ENCODE data around the gene GMCL1. TPM values are rescaled to one million over a fixed set of nuclear protein-coding genes. Genes with fewer than 3 reads are reported as not detected.
A peak's percentile ranks its signal among the peaks of the same experiment; 100 is the strongest.

GMCL1 gene
- total and polyA plus RNA-seq, 2 of the 13 experiments (the other 11 are each of a cell fraction or from before 2014, with no cell fraction given): 18.7 to 24.0 TPM

- TF ChIP-seq ZNF652 (CRISPR knock-in tag; IDR thresholded peaks at IDR 0.05; ENCODE audit: borderline replicate concordance, low read depth): peak; percentile 43; the same call in 1 of the 2 replicates
- no peak for TF ChIP-seq DPF2 (CRISPR knock-in tag; IDR thresholded peaks at IDR 0.05; ENCODE audit: borderline replicate concordance, low read depth)
- no peak for TF ChIP-seq TBX3 (IDR thresholded peaks at IDR 0.05; ENCODE audit: borderline replicate concordance)
- TF ChIP-seq KDM6A (CRISPR knock-in tag; IDR thresholded peaks at IDR 0.05; ENCODE audit: low read depth): no peak
- TF ChIP-seq, protein P1, sequence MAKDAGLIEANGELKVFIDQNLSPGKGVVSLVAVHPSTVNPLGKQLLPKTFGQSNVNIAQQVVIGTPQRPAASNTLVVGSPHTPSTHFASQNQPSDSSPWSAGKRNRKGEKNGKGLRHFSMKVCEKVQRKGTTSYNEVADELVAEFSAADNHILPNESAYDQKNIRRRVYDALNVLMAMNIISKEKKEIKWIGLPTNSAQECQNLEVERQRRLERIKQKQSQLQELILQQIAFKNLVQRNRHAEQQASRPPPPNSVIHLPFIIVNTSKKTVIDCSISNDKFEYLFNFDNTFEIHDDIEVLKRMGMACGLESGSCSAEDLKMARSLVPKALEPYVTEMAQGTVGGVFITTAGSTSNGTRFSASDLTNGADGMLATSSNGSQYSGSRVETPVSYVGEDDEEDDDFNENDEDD (CRISPR knock-in tag; IDR thresholded peaks at IDR 0.05; ENCODE audit: borderline replicate concordance): peak; percentile 81; the same call in 1 of the 2 replicates
- peak; percentile 88; the same call in 1 of the 2 replicates for TF ChIP-seq ZNF225 (CRISPR knock-in tag; IDR thresholded peaks at IDR 0.05)
- TF ChIP-seq ZNF264 (CRISPR knock-in tag; IDR thresholded peaks at IDR 0.05): peak; percentile 96
- TF ChIP-seq ZNF335 (CRISPR knock-in tag; IDR thresholded peaks at IDR 0.05): peak; percentile 95
- no peak; the same call in 1 of the 2 replicates for TF ChIP-seq ZNF724P (CRISPR knock-in tag; IDR thresholded peaks at IDR 0.05; ENCODE audit: borderline replicate concordance)
- TF ChIP-seq ZBTB8A (CRISPR knock-in tag; IDR thresholded peaks at IDR 0.05; ENCODE audit: borderline replicate concordance, low read depth): no peak; the same call in 1 of the 2 replicates
- no peak; the same call in 1 of the 2 replicates for TF ChIP-seq ZNF230 (CRISPR knock-in tag; IDR thresholded peaks at IDR 0.05)
- TF ChIP-seq SMARCC2 (IDR thresholded peaks at IDR 0.05): no peak
- peak; percentile 98 for TF ChIP-seq KMT2B (CRISPR knock-in tag; IDR thresholded peaks at IDR 0.05)
- TF ChIP-seq JUND (CRISPR knock-in tag; IDR thresholded peaks at IDR 0.05): no peak
- TF ChIP-seq ZNF337 (CRISPR knock-in tag; IDR thresholded peaks at IDR 0.05; ENCODE audit: borderline replicate concordance, low read depth): no peak
- TF ChIP-seq POLR2AphosphoS5 (IDR thresholded peaks at IDR 0.05; ENCODE audit: low read depth, low read length): peak; percentile 93
- no peak for TF ChIP-seq RAD51 (IDR thresholded peaks at IDR 0.05; ENCODE audit: borderline replicate concordance)
- TF ChIP-seq TEAD3 (CRISPR knock-in tag; optimal IDR thresholded peaks at IDR 0.05; ENCODE audit: borderline replicate concordance): peak; percentile 79
- TF ChIP-seq MAFF (IDR thresholded peaks at IDR 0.05; ENCODE audit: low read depth, low read length): no peak
- TF ChIP-seq, protein P2, sequence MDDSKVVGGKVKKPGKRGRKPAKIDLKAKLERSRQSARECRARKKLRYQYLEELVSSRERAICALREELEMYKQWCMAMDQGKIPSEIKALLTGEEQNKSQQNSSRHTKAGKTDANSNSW (CRISPR knock-in tag; IDR thresholded peaks at IDR 0.05; ENCODE audit: borderline replicate concordance): no peak
- peak; percentile 37; the same call in 1 of the 2 replicates for TF ChIP-seq RFX3 (CRISPR knock-in tag; IDR thresholded peaks at IDR 0.05)
- peak; percentile 97 for TF ChIP-seq ISX (CRISPR knock-in tag; conservative IDR thresholded peaks at IDR 0.05)
- TF ChIP-seq, protein P3, sequence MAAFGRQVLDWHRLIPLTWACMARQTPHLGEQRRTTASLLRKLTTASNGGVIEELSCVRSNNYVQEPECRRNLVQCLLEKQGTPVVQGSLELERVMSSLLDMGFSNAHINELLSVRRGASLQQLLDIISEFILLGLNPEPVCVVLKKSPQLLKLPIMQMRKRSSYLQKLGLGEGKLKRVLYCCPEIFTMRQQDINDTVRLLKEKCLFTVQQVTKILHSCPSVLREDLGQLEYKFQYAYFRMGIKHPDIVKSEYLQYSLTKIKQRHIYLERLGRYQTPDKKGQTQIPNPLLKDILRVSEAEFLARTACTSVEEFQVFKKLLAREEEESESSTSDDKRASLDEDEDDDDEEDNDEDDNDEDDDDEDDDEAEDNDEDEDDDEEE (CRISPR knock-in tag; IDR thresholded peaks at IDR 0.05): 0 out of 2 replicates have a peak, but pooled peaks have one; percentile 42
- TF ChIP-seq IKZF1 (IDR thresholded peaks at IDR 0.05): no peak
- TF ChIP-seq ZBTB34 (CRISPR knock-in tag; IDR thresholded peaks at IDR 0.05): peak; percentile 40; the same call in 1 of the 2 replicates
- TF ChIP-seq MBD4 (IDR thresholded peaks at IDR 0.05; ENCODE audit: borderline replicate concordance, low read length): 0 out of 2 replicates have a peak, but pooled peaks have one; percentile 42
- TF ChIP-seq ZNF766 (CRISPR knock-in tag; IDR thresholded peaks at IDR 0.05; ENCODE audit: borderline replicate concordance): peak; percentile 97
- TF ChIP-seq ZBTB3 (CRISPR knock-in tag; IDR thresholded peaks at IDR 0.05; ENCODE audit: borderline replicate concordance, low read depth): no peak
- peak; percentile 92 for TF ChIP-seq ZNF501 (CRISPR knock-in tag; IDR thresholded peaks at IDR 0.05)
Measured at GRCh38 chr2:69893684-69894551, 64.5 kb downstream of the GMCL1 start, which contains the start of gene SNRNP27 (continued).
